ENCODE data around the gene RIN3. TPM values are rescaled to one million over a fixed set of nuclear protein-coding genes. Genes with fewer than 3 reads are reported as not detected.

The RIN3 gene
- total RNA-seq, 2 donors from 2014 or later: 6.6 to 11.8 TPM

DNA sequence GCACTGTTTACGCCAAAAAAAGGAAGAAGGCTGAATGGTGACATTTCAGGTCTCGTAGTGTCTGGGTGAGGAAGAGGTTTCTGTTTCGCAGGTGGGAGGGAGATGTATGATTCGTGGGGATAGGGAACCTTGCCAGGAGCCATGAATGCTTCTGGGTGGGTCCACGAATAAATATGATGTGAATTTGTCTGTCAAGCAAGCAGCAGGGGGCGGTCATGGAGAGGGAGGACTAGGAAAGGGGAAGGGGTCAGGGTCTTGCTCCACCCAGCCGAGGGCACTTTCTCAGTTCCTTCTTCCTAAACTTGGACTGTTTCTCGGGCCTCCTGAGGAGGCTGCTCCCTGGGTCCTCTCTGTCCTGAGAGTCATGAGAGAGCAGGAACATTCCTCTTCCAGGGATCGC is 162.4 kb downstream of the RIN3 start:
- no peak overlapping the region for H3K4me3 ChIP-seq
- H3K4me1 ChIP-seq: no peaks in the 10 kb centered on the region
- no peaks in the 10 kb centered on the region for H3K27me3 ChIP-seq
- H3K36me3 ChIP-seq: peaks cover 15% of the 10 kb centered on the region
- TF ChIP-seq, protein P1, sequence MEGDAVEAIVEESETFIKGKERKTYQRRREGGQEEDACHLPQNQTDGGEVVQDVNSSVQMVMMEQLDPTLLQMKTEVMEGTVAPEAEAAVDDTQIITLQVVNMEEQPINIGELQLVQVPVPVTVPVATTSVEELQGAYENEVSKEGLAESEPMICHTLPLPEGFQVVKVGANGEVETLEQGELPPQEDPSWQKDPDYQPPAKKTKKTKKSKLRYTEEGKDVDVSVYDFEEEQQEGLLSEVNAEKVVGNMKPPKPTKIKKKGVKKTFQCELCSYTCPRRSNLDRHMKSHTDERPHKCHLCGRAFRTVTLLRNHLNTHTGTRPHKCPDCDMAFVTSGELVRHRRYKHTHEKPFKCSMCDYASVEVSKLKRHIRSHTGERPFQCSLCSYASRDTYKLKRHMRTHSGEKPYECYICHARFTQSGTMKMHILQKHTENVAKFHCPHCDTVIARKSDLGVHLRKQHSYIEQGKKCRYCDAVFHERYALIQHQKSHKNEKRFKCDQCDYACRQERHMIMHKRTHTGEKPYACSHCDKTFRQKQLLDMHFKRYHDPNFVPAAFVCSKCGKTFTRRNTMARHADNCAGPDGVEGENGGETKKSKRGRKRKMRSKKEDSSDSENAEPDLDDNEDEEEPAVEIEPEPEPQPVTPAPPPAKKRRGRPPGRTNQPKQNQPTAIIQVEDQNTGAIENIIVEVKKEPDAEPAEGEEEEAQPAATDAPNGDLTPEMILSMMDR (IDR thresholded peaks at IDR 0.05): no peak
- H3K27ac ChIP-seq: no peak overlapping the region
- H3K9me3 ChIP-seq: no peaks in the 10 kb centered on the region
- DNase-seq (ENCODE audit: low spot score): no peak

DNA sequence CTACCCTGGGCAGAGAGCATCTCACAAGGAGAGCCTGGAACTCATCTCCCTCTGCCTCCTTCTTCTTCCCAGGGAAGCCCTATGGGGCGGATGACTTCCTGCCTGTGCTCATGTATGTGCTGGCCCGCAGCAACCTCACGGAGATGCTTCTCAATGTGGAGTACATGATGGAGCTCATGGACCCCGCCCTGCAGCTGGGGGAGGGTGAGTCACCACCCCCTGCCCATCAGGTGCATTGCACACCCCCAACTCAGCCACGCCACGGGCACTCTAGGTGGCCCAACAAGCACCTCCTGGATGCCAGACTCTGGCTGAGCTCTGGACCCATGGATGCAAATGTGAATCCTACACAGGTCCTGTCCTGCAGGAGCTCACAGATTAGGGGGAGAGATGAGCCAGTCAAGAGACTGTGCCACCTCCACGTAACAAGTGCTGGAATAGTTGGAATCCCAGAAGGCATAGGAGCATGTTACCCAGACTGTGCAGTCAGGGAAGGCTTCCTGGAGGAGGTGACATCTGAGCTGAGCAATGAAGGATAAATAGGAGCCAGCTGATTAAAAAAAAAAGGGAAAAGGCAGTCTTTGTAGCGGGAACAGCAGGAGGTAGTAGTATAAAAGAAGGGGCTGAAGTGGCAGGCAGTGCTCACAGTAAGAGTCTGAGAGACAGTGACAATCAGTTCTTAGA is 163.0 kb downstream of the RIN3 start:
- H3K36me3 ChIP-seq: peaks cover 15% of the 10 kb centered on the region
- DNase-seq (ENCODE audit: low spot score): no peak
- TF ChIP-seq, protein P1 (IDR thresholded peaks at IDR 0.05): no peak
- no peak overlapping the region for H3K27ac ChIP-seq
- H3K27me3 ChIP-seq: no peaks in the 10 kb centered on the region
- H3K4me1 ChIP-seq: no peaks in the 10 kb centered on the region
- no peaks in the 10 kb centered on the region for H3K9me3 ChIP-seq
- H3K4me3 ChIP-seq: no peak overlapping the region

GRCh38 chr14:92677087-92677668 is 163.6 kb downstream of the RIN3 start:
- TF ChIP-seq, protein P1 (IDR thresholded peaks at IDR 0.05): no peak
- Histone ChIP-seq H3K27me3 (no peaks in the 10 kb centered on the region), H3K4me3 (no peak overlapping the region), H3K27ac (no peak overlapping the region), H3K4me1 (no peaks in the 10 kb centered on the region), H3K9me3 (no peaks in the 10 kb centered on the region), H3K36me3 (peaks cover 15% of the 10 kb centered on the region)
- DNase-seq (ENCODE audit: low spot score): no peak

- Histone ChIP-seq H3K27me3 (no peaks in the 10 kb centered on the region), H3K36me3 (peaks cover 20% of the 10 kb centered on the region), H3K4me1 (no peaks in the 10 kb centered on the region), H3K9me3 (no peaks in the 10 kb centered on the region), H3K4me3 (no peak overlapping the region), H3K27ac (no peak overlapping the region)
- no peak for DNase-seq (ENCODE audit: low spot score)
- TF ChIP-seq, protein P1 (IDR thresholded peaks at IDR 0.05): no peak
These were observed 164.4 kb downstream of the RIN3 start for GRCh38 chr14:92677955-92678354.

DNA sequence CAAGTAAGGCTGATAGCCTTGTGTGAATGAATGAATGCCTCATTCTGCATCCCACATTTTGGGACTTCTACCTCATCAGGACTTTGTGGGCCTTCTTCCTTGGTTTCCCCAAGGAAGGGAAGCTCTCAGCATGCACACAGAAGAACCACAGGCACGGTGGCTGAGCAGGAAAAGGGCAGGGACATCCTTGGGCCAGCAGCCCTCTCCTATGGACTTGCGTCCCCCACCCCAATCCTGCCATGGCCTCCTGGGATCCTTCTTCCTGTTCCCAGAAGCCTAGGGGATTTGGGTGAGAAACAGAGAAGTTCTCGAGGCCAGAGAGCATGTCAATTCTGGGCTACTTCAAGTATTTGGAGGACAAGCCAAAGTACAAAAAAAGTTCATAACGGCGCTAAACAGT is 165.2 kb downstream of the RIN3 start:
- Histone ChIP-seq H3K4me1 (no peaks in the 10 kb centered on the region), H3K4me3 (no peak overlapping the region), H3K27ac (no peak overlapping the region), H3K9me3 (no peaks in the 10 kb centered on the region), H3K36me3 (peaks cover 20% of the 10 kb centered on the region), H3K27me3 (no peaks in the 10 kb centered on the region)
- no peak for DNase-seq (ENCODE audit: low spot score)
- TF ChIP-seq, protein P1 (IDR thresholded peaks at IDR 0.05): no peak
